ENCODE results near the gene LMBRD2.

Gene LMBRD2

DNA sequence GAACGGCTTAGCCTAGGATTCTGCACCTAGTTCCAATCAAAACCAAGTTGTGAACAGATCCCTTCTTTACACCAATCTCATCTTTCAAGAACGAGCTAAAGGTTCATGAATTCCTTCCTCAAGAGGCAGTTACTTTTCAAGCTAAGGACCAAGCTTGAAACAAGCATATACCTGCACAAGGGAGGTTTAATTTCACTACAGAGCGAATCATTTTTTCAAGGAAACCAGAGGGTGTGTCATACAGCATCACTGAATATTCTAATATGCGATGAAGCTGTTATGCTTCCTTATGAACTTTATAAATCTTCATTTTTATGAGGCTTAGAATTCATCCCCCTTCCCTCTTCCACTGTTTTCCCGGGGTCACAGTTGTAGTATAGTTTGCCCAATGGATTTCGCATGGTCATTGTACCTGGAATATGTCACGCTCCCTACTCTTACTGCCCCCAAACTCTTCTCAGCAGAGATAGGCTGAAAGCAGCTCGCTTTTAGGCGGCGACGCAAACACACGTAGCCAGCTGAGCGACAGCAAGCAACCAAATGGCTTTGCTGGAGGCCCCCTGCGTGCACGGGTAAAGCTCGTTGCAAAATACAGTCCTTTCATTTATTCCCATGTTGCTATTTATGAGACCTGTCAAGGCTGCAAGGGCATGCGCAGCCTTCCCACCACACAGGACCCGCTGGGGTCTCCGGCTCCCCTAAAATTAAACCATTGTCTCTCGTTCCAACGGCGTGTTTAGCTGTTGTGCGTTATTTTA is 832 bp downstream of the LMBRD2 start:
- Histone ChIP-seq H3K36me3 (ENCODE audit: insufficient read depth) (peaks cover 4% of the 10 kb centered on the region; the same call in 1 of the 2 replicates), H2AFZ (ENCODE audit: low read depth) (peak overlapping the region; percentile 65), H3K9ac (peak overlapping the region; percentile 65; the same call in 1 of the 2 replicates), H3K4me2 (peak overlapping the region; percentile 78), H3K27me3 (ENCODE audit: insufficient read depth, low read depth) (no peaks in the 10 kb centered on the region), H3K79me2 (ENCODE audit: insufficient read depth, low read depth) (peaks cover 69% of the 10 kb centered on the region), H3K4me1 (ENCODE audit: low read depth, poor library complexity, severe bottlenecking) (peaks cover 56% of the 10 kb centered on the region), H3K27ac (peak overlapping the region; percentile 38; the same call in 1 of the 2 replicates), H3K4me3 (IDR thresholded peaks at IDR 0.05; ENCODE audit: insufficient read depth, low read depth, low read length) (no peak overlapping the region), H4K20me1 (ENCODE audit: insufficient read depth) (no peaks in the 10 kb centered on the region)
- TF ChIP-seq CTCF (conservative IDR thresholded peaks at IDR 0.05; ENCODE audit: low read depth, low read length): no peak

DNA sequence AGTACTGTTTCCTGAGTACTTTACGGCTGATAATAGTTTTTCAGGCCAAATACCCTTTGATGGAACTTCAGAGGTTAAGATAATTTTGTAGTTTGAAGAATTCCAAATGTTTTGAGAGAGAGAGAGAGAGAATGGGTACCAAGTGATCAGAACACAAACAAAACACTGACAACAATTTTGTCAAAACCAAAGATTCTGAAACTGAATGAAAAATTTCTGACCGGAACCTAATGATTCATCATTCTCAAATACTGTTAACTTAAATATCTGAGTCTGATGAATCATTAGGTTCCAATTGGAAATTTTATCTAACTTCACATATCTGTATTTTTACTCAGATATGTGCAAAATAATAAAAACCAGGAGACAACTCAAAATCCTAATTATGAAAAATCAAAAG is 4.0 kb downstream of the LMBRD2 start:
- TF ChIP-seq CTCF (conservative IDR thresholded peaks at IDR 0.05; ENCODE audit: low read depth, low read length): no peak
- H3K4me3 ChIP-seq (IDR thresholded peaks at IDR 0.05; ENCODE audit: insufficient read depth, low read depth, low read length): no peak overlapping the region
- H4K20me1 ChIP-seq (ENCODE audit: insufficient read depth): no peaks in the 10 kb centered on the region
- H3K27ac ChIP-seq: no peak overlapping the region
- H3K4me2 ChIP-seq: no peak overlapping the region
- no peak overlapping the region for H3K9ac ChIP-seq
- H3K4me1 ChIP-seq (ENCODE audit: low read depth, poor library complexity, severe bottlenecking): peaks cover 31% of the 10 kb centered on the region
- no peaks in the 10 kb centered on the region for H3K36me3 ChIP-seq (ENCODE audit: insufficient read depth)
- peaks cover 37% of the 10 kb centered on the region for H3K79me2 ChIP-seq (ENCODE audit: insufficient read depth, low read depth)
- H2AFZ ChIP-seq (ENCODE audit: low read depth): no peak overlapping the region
- H3K27me3 ChIP-seq (ENCODE audit: insufficient read depth, low read depth): no peaks in the 10 kb centered on the region

- Histone ChIP-seq H3K4me3 (IDR thresholded peaks at IDR 0.05; ENCODE audit: insufficient read depth, low read depth, low read length) (no peak overlapping the region), H3K4me1 (ENCODE audit: low read depth, poor library complexity, severe bottlenecking) (peaks cover 31% of the 10 kb centered on the region), H3K79me2 (ENCODE audit: insufficient read depth, low read depth) (peaks cover 28% of the 10 kb centered on the region; the same call in 1 of the 2 replicates), H2AFZ (ENCODE audit: low read depth) (no peak overlapping the region), H3K4me2 (no peak overlapping the region), H4K20me1 (ENCODE audit: insufficient read depth) (no peaks in the 10 kb centered on the region), H3K27ac (no peak overlapping the region), H3K27me3 (ENCODE audit: insufficient read depth, low read depth) (no peaks in the 10 kb centered on the region), H3K9ac (no peak overlapping the region), H3K36me3 (ENCODE audit: insufficient read depth) (no peaks in the 10 kb centered on the region)
- TF ChIP-seq CTCF (conservative IDR thresholded peaks at IDR 0.05; ENCODE audit: low read depth, low read length): no peak
These were observed 5.3 kb downstream of the LMBRD2 start for GRCh38 chr5:36146390-36146789.

- no peaks in the 10 kb centered on the region for H3K27me3 ChIP-seq (ENCODE audit: insufficient read depth, low read depth)
- no peak overlapping the region for H3K27ac ChIP-seq
- no peak overlapping the region for H3K4me2 ChIP-seq
- no peak overlapping the region for H2AFZ ChIP-seq (ENCODE audit: low read depth)
- TF ChIP-seq CTCF (conservative IDR thresholded peaks at IDR 0.05; ENCODE audit: low read depth, low read length): no peak
- H3K79me2 ChIP-seq (ENCODE audit: insufficient read depth, low read depth): peaks cover 23% of the 10 kb centered on the region; the same call in 1 of the 2 replicates
- H3K36me3 ChIP-seq (ENCODE audit: insufficient read depth): no peaks in the 10 kb centered on the region
- H4K20me1 ChIP-seq (ENCODE audit: insufficient read depth): no peaks in the 10 kb centered on the region
- peaks cover 26% of the 10 kb centered on the region for H3K4me1 ChIP-seq (ENCODE audit: low read depth, poor library complexity, severe bottlenecking)
- no peak overlapping the region for H3K4me3 ChIP-seq (IDR thresholded peaks at IDR 0.05; ENCODE audit: insufficient read depth, low read depth, low read length)
- no peak overlapping the region for H3K9ac ChIP-seq
These were observed 6.4 kb downstream of the LMBRD2 start for GRCh38 chr5:36145311-36145710.
